Measurements from ENCODE around the gene ARHGEF4. TPM values are rescaled to one million over a fixed set of nuclear protein-coding genes. Genes with fewer than 3 reads are reported as not detected.

Gene ARHGEF4
- total RNA-seq, 1 experiment from 2014 or later, result 20.0 TPM

DNA sequence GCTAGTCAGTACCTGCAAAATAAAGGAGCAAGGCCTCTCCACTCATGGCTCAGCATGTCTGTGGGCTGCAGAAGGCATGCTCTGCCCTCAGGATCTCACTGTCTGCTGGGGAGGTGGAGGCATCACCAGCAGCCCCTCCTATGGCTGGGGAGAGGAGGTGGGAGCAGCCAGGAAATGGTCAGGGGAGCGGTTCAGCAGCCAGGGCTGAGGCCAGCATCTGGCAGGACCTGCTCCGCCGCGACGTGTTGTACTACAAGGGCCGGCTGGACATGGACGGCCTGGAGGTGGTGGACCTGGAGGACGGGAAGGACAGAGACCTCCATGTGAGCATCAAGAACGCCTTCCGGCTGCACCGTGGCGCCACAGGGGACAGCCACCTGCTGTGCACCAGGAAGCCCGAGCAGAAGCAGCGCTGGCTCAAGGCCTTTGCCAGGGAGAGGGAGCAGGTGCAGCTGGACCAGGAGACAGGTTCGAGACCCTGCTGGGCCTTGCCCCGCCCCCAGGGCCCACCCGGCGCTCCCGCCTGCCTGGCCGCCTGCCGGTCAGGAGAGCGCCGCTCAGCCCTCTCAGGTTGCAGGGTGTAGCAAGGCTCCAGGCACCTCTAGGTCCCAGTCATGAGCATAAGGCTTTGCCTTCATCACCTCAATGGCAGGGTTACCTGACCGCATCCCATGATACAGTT is 207.5 kb downstream of the ARHGEF4 start:
- BruUV-seq (replicated peaks), result no TSS peak
- intact Hi-C loops (cut with micrococcal nuclease; ENCODE audit: unreplicated experiment), result no loop called here
- no peaks in the 10 kb centered on the region for H3K9me3 ChIP-seq (ENCODE audit: insufficient read depth, low read depth)

DNA sequence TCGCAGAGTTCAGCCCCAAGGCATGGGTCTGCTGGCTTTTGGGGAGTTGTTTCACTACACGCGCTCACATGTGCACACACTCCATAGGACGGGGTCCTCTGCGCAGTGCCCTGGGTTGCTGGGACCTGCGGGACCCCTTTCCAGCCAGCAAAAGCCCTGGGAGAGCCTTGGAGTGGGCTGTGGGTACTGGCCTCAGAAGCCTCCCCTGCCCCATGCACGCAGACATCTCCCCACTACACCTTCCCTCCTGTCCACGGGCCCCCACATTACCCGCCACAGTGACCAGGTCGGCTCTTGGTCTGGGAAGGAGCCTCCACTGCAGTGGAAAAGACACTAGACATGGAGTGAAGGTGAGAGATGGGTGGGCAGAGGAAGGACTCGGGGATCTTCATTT is 208.0 kb downstream of the ARHGEF4 start:
- POLR2A ChIA-PET (ENCODE audit: unreplicated experiment), result no interaction called here
- BruUV-seq (replicated peaks), result no TSS peak

More for the DNA sequence above, 207.5 kb downstream of the ARHGEF4 start:
- TF ChIP-seq, protein P1, sequence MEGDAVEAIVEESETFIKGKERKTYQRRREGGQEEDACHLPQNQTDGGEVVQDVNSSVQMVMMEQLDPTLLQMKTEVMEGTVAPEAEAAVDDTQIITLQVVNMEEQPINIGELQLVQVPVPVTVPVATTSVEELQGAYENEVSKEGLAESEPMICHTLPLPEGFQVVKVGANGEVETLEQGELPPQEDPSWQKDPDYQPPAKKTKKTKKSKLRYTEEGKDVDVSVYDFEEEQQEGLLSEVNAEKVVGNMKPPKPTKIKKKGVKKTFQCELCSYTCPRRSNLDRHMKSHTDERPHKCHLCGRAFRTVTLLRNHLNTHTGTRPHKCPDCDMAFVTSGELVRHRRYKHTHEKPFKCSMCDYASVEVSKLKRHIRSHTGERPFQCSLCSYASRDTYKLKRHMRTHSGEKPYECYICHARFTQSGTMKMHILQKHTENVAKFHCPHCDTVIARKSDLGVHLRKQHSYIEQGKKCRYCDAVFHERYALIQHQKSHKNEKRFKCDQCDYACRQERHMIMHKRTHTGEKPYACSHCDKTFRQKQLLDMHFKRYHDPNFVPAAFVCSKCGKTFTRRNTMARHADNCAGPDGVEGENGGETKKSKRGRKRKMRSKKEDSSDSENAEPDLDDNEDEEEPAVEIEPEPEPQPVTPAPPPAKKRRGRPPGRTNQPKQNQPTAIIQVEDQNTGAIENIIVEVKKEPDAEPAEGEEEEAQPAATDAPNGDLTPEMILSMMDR (conservative IDR thresholded peaks at IDR 0.05), result no peak
- no peak for TF ChIP-seq EZH2 (IDR thresholded peaks at IDR 0.05; ENCODE audit: low read depth)
- POLR2A ChIA-PET (ENCODE audit: unreplicated experiment), result no interaction called here
- Histone ChIP-seq H3K79me2 (ENCODE audit: low read depth) (no peaks in the 10 kb centered on the region), H3K9me2 (ENCODE audit: insufficient read depth) (no peaks in the 10 kb centered on the region), H3K36me3 (ENCODE audit: low read depth) (no peaks in the 10 kb centered on the region), H3K4me1 (replicated peaks; ENCODE audit: insufficient read depth) (no peaks in the 10 kb centered on the region), H4K20me1 (ENCODE audit: insufficient read depth) (0 out of 2 replicates have a peak, but pooled peaks cover 5% of the 10 kb centered on the region), H3F3A (ENCODE audit: insufficient read depth, low read depth) (no peaks in the 10 kb centered on the region), H3K4me2 (no peak overlapping the region), H2AFZ (no peak overlapping the region), H3K4me3 (no peak overlapping the region), H3K27ac (no peak overlapping the region), H3K27me3 (ENCODE audit: insufficient read depth, low read depth) (no peaks in the 10 kb centered on the region)
- CTCF ChIA-PET, result no interaction called here
- no peak for DNase-seq

DNA sequence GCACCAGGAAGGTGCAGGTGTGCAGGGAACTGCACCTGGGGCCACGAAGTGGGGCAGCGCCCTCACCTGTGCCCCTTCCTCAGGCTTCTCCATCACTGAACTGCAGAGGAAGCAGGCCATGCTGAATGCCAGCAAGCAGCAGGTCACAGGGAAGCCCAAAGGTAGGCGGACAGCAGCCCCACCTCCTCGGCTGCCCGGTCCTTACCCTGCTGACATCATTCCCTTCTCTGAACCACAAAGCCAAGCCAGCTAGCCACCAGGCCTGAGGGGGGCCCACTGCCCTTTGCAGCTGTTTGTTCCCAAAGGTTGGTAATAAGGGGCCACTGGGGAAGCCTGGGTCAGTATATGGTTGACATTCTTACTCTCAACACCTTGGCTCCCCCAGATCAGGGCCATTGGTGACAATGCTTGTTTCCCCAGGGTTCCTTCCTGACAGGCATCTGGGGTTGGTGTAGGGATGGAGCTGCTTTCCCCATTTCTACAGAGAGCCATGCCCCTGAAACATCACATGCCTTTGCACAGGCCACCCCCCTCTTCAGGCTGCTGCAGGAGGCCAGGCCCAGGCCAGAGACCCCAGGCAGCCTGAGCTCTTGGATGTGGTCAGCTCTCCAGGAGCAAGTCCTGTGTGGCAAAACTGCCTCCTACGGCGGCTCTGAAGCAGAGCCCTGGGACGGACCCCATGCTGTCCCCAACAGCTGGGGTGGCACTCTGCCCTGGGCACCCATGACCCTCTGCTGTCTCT is 208.7 kb downstream of the ARHGEF4 start:
- Histone ChIP-seq H3K9me2 (ENCODE audit: insufficient read depth) (no peaks in the 10 kb centered on the region), H3K4me3 (no peak overlapping the region), H2AFZ (no peak overlapping the region), H3K27me3 (ENCODE audit: insufficient read depth, low read depth) (no peaks in the 10 kb centered on the region), H3K79me2 (ENCODE audit: low read depth) (no peaks in the 10 kb centered on the region), H3K4me1 (replicated peaks; ENCODE audit: insufficient read depth) (no peaks in the 10 kb centered on the region), H3F3A (ENCODE audit: insufficient read depth, low read depth) (no peaks in the 10 kb centered on the region), H3K4me2 (no peak overlapping the region), H4K20me1 (ENCODE audit: insufficient read depth) (peaks cover 12% of the 10 kb centered on the region; the same call in 1 of the 2 replicates), H3K27ac (no peak overlapping the region), H3K36me3 (ENCODE audit: low read depth) (no peaks in the 10 kb centered on the region; the same call in 1 of the 2 replicates), H3K9me3 (ENCODE audit: insufficient read depth, low read depth) (no peaks in the 10 kb centered on the region)
- POLR2A ChIA-PET (ENCODE audit: unreplicated experiment), result no interaction called here
- CTCF ChIA-PET, result no interaction called here
- intact Hi-C loops (cut with micrococcal nuclease; ENCODE audit: unreplicated experiment), result no loop called here
- no TSS peak for BruUV-seq (replicated peaks)
- DNase-seq, result no peak
- TF ChIP-seq EZH2 (IDR thresholded peaks at IDR 0.05; ENCODE audit: low read depth), result no peak
- TF ChIP-seq, protein P1 (conservative IDR thresholded peaks at IDR 0.05), result no peak

More for the DNA sequence above, 208.0 kb downstream of the ARHGEF4 start:
- H3K9me3 ChIP-seq (ENCODE audit: insufficient read depth, low read depth), result no peaks in the 10 kb centered on the region
- no peak overlapping the region for H3K4me2 ChIP-seq
- no peak overlapping the region for H2AFZ ChIP-seq
- H3K4me1 ChIP-seq (replicated peaks; ENCODE audit: insufficient read depth), result no peaks in the 10 kb centered on the region
- H3K9me2 ChIP-seq (ENCODE audit: insufficient read depth), result no peaks in the 10 kb centered on the region
- H3K79me2 ChIP-seq (ENCODE audit: low read depth), result no peaks in the 10 kb centered on the region
- intact Hi-C loops (cut with micrococcal nuclease; ENCODE audit: unreplicated experiment), result no loop called here
- no peak overlapping the region for H3K4me3 ChIP-seq
- CTCF ChIA-PET, result no interaction called here
- DNase-seq, result no peak
- no peaks in the 10 kb centered on the region for H3K27me3 ChIP-seq (ENCODE audit: insufficient read depth, low read depth)
- 0 out of 2 replicates have a peak, but pooled peaks cover 9% of the 10 kb centered on the region for H4K20me1 ChIP-seq (ENCODE audit: insufficient read depth)
- no peaks in the 10 kb centered on the region for H3K36me3 ChIP-seq (ENCODE audit: low read depth)
- no peak overlapping the region for H3K27ac ChIP-seq
- TF ChIP-seq EZH2 (IDR thresholded peaks at IDR 0.05; ENCODE audit: low read depth), result no peak
- TF ChIP-seq, protein P1 (conservative IDR thresholded peaks at IDR 0.05), result no peak
- H3F3A ChIP-seq (ENCODE audit: insufficient read depth, low read depth), result no peaks in the 10 kb centered on the region
